Suppressor macrophage treated with lipopolysaccharide for 1 hour (primary cell): ENCODE results near the gene TMCO4.

ENCODE experiments used
- DNase-seq, 3 donors: peaks; one replicate each; pipeline ENCODE4 v3.0.0-alpha.2; 2020 to 2022

TMCO4 gene

DNA sequence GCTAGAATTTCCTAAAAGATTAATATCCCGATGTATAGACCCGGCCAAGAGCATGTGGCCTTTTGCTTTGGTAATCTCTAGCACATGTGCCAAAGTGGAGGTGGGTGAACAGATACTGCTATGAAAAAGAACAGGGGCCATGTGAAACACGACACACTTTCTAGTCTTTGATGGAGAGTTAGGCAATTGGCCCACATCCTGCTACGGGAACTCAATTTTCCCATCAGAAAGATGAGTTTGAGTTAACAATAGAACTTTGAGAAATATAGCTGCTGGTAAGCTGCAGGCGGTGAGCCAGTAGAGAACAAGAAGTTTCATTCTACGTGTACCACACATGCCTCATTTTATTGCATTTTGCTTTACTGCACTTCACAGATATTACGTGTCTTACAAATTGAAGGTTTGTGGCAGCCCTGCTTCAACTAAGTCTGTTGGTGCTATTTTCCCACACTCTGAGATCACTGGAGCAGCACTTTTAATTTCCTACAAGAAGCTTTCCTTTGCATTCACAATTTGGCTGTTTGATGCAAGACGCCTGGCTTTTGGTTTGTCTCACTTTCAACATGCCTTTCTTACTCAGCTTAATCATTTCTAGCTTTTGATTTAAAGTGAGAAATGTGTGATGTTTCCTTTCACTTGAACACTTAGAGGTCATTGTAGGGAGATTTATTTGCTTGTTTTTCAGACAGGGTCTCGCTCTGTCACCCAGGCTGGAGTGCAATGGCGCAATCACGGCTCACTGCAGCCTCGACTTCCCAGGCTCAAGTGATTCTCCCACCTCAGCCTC, 88.7 kb downstream of the TMCO4 start:
- DNase-seq: no peak

DNA sequence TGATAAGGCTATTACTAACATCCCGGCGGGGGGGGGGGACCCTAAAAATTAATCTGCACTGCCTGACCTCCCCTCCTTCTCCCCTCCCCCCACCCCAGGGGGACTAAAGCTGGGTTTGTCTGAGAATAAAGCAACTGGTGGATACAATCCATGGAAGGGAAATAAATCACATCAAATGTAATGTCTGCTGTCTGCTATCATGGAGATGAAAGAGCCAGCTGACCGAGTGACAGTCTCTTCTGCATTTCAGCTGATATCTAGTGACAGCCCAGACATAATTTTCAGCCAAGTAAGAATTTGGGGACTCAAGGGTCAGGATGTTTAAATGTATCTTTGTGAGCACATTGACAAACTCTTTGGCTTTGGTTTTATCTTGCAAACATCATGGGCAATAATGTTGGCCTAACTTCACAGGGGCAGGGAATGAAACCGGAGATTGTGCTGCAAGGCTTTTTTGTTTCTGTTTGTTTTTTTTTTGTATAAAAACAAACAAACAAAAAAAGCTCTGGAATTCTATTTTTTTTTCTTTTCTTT, 90.4 kb downstream of the TMCO4 start:
- no peak for DNase-seq

- DNase-seq: no peak
Measured at GRCh38 chr1:19708567-19709110, 91.1 kb downstream of the TMCO4 start.

GRCh38 chr1:19706136-19706535, 93.6 kb downstream of the TMCO4 start:
- DNase-seq: no peak

DNA sequence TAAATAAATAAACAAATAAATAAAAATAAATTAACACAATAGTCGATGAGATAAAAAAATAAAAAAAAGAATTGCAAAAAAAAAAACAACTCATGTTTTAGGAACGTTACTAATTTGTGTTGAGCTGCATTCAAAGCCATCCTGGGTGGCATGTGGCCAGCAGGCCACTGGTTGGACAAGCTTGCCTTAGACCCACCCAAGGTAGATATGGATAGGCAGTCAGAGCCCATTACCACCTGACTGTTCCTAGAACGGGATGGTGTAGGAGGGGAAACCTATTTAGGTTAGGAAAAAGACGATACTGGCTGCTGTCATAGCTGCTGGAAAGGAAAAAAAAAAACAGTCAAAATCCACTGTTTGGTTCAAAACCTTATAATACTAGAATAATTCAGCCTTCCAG, 94.3 kb downstream of the TMCO4 start:
- no peak for DNase-seq

DNA sequence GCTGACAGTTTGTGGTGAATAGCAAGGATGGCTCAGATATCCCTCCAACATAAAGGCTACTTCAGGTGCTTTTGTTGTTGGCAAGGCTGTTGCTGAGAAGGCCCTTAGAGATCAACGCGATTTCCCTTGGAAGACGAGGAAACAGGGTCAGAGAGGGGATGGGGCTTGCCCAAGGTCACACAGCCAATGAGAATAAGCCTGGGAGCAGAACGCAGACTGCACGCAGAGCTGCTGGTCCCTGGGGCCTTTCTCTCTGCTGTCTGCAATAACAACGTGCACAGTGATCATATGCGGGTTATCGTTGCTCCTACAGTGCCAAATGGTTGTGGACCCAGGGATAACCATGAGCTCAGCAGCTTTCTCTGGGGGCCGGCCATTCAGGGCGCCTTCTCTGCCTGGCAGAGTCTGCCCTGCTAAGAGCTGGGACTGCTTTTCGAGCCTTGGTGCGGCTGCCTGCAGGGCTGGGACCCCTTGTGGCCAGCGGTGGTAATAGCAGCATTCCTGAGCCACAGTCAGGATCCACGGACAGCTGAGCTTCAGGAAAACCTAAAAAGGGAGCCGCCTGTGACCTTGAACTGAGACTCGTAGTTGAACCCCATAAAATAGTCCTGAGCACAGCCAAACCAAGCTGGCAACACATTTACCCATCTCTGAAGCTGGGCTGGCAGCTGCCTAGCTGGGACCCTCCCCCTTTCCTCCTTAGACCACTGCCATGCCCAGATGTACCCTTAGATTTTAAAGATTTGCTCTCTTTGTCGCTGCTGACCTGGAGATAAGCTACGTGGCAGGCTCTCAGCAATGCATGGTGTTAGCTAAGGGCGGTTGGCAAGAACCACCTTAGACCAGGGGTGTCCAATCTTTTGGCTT, 95.2 kb downstream of the TMCO4 start:
- DNase-seq: peak; percentile 65 to 80 (median 68)

DNA sequence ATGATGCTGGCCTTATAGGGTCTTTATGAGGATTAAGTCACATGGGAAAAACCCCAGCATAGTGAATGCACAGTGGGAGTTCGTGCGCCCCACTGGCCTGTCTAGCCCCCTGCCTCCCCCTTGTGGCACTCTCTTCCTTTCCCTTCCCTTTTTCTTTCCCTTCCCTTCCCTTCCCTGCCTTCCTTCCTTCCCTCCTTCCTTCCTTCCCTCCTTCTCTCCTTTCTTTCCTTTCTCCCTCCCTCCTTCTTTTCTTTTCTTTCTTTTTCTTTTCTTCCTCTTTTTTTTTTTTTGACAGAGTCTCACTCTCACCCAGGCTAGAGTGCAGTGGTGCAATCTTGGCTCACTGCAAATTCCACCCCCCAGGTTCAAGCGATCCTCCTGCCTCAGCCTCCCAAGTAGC, 96.4 kb downstream of the TMCO4 start:
- DNase-seq: no peak

DNA sequence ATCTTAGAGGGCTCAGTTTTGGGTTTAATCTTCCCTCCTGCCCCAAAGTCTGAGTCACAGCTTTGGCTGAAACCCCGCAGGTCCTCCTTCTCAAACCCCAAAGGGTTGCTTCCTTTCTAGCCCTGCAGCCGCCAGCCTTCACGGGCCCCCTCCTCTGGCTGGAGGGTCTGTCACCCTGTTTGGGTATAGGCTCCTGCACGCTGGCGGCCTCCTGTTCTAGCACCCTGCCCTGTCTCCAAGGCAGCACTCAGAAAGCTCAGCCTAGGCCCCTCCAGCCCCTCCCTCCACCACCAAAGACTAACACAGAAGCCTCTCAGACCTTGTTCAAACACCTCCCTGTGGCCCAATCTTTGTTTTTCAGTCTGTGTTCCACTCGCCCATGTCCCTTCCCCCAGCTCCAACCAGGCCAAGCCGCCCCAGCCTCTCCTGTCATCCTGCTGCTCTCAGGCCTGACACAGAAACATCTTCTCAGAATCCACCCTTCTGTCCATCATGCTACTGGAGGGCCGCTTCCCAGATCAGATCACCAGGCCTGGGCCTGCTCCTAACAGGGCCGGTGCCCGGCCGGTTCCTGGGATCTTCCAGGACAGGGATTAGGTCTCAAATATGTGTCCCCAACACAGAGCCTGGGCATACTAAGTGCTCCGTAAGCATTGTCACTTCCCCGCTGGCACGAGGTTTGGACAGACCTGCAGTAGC, 99.5 kb downstream of the TMCO4 start:
- DNase-seq: no peak

- DNase-seq: no peak
Measured at GRCh38 chr1:19698181-19698580, 101.5 kb downstream of the TMCO4 start.

GRCh38 chr1:19696820-19697219, 102.9 kb downstream of the TMCO4 start:
- DNase-seq: no peak

DNA sequence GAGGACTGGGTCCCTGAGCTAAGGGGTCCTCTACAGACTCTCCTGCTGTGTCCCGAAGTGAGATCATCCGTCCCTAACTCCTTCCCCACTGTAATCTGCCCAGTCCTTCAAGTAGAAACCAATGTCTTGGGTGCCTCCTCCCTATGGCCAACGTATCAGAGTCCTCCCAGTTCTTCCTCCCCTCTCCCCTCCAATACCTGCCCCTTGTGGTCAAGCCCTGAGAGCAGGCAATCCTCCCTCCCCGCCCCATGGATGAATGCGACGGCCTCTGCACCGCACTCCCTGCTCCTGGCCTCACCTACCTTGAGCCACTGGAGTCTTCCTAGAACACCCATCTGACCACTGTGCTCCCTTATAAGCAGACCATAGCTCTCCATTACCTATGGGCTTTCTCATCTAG, 103.9 kb downstream of the TMCO4 start:
- no peak for DNase-seq

- no peak for DNase-seq
Measured at GRCh38 chr1:19694298-19694697, 105.4 kb downstream of the TMCO4 start.

DNA sequence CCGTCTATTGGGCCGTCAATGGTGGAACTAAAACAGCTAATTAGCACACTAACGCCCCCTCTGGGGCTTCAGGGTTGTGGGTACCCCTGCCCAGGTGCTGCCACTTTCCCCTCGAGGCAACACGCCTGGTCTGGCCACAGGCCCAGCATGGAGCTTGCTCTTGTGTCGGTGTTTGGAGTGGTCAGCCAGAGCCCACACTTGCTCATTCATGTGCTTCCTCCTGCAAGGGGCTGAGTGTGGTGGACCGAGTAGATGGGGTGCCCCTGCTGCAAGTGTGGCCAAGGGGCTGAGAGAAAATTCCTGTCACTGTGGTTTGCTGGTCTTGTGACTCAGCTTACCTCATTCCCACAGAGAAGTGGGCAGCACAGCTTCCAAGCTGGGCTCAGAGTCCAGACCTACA, 109.4 kb downstream of the TMCO4 start:
- no peak for DNase-seq

DNA sequence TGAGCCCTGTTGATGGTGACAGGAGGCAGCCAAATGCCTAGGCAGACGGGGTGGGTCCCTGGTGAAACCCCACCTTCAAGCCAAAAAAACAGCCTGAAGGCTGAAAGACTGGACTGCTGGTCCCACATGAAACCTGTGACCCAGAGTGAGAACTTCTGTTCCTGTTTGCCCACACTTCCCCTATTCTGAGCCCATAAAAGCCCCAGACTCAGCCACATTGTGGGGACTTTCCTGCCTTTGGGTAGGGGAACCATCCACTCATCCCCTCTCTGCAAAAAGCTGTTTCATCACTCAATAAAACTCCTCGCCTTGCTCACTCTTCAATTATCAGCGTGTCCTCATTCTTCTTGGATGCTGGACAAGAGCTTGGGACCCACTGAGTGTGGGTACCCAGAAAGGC, 109.9 kb downstream of the TMCO4 start:
- DNase-seq: peak; percentile 75 to 80 (median 80)

DNA sequence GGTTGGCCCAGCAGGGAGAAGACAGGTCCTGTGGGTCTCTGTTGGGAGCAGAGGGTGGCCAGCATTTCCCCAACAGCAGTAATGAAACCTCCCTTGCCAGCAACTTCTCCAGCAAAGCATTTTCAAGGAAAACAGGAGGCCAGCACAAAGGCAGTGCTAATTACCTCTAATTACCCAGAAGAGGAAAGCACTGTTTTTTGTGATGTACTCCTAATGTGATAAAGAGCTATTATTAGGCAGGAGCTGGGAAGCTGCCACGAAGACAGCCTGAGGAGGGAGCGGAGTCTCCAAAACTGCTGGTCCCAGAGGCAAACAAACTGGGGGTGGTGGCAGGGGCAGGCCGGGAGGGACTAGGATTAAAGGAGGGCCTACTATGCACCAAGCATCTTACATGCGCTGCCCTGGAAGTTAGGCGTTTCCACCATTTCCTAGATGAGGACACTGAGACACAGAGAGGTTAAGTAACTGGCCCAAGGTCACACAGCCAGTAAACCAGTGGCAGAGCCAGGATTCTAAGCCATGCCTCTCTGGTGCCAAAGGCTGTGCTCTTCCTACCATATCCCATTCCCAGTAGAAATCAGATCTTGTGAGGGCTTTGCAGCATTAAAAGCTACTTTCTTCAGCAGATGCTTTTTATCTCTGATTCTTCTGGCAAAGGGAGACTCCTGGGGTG, 110.5 kb downstream of the TMCO4 start:
- no peak for DNase-seq

DNA sequence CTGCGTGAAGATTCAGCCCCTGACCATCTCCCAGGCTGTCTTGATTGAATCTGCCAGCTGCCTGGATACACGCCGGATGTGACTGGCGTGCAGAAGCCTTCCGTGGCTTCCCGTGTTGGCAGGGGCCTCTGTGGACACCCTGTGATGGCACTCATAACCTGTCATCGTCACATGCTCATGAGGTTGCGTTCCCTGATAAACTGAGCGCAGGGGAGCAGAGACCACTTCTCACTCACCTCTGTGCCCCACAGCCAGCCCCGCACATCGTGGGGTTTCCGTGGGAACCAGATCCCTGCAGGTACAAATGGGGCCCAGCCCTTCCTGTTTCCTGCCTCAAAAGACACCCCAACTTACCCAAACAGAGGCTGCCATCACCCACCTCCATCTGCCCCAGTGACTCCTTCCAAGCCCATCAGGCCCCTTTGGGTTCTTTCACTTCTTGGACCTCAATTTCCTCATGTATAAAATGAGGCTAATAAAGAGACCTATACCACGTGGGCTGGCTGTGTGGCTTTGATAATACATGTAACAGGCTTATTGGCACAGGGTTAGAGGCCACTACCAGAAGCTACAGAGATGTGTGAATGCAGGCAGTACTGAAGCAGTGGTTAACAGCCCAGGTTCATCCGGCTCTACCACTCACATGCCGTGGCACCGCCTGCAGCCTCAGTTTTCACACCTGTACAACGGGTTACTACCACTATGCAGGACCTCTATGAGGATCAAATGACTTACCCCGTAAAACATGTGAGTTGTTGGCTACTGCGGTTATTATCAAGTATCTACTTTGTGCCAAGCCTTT, 111.5 kb downstream of the TMCO4 start:
- no peak for DNase-seq

GRCh38 chr1:19687414-19687813, 112.3 kb downstream of the TMCO4 start:
- DNase-seq: no peak

- DNase-seq: no peak
Measured at GRCh38 chr1:19685994-19686393, 113.7 kb downstream of the TMCO4 start.

DNA sequence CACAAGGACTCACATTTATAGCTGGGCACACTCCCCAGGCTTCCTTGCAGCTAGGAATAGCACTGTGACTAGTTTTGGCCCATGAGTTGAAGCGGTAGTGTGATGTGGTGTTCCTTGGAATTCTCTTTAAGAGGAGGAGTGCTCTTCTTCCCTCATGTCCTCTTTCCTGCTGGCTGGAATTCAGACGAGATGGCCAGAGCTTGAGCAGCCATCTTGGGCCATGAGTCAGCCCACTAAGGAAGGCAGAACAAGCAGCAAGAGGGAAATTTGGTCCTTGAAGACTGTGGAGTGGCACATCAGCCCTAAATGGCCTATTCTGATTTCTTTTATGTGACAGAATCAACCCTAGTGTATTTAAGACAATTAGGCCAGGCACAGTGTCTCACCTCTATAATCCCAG, 115.0 kb downstream of the TMCO4 start:
- DNase-seq: no peak

- no peak for DNase-seq
Measured at GRCh38 chr1:19683351-19683750, 116.4 kb downstream of the TMCO4 start.

- DNase-seq: no peak
Measured at GRCh38 chr1:19682901-19683300, 116.8 kb downstream of the TMCO4 start.

GRCh38 chr1:19682257-19682656, 117.5 kb downstream of the TMCO4 start:
- no peak for DNase-seq
